GM06990 (cell line): ENCODE results near the gene TSPAN13.

Experiments
- DNase-seq: peaks from one replicate; pipeline ENCODE4 v3.0.0-alpha.2; 2011; ENCODE audit not compliant: insufficient read length; ENCODE audit errors: extremely low read depth
- H3K27me3 ChIP-seq: replicated peaks from 2 replicates; pipeline ENCODE4 v1.6.0; 2011; ENCODE audit warnings: low read length; ENCODE audit not compliant: control insufficient read depth, insufficient read depth
- H3K36me3 ChIP-seq: 2 replicates; pipeline ENCODE4 v1.5.1; 2011; ENCODE audit warnings: low read length; ENCODE audit not compliant: control insufficient read depth, insufficient read depth
- H3K4me3 ChIP-seq: replicated peaks from 2 replicates; pipeline ENCODE4 v1.5.1; 2011; ENCODE audit warnings: low read depth, mild to moderate bottlenecking, control low read depth, low read length
- CTCF ChIP-seq: IDR thresholded peaks from 2 replicates; pipeline ENCODE4 v1.5.1; 2011; ENCODE audit warnings: low read length, control low read depth, mild to moderate bottlenecking, inconsistent platforms; ENCODE audit not compliant: insufficient read depth, poor library complexity, severe bottlenecking

The TSPAN13 gene

GRCh38 chr7:16740996-16741395 lies 12.6 kb upstream of the TSPAN13 start:
- no peak for DNase-seq
- H3K27me3 ChIP-seq, result no peaks in the 10 kb centered on the region
- TF ChIP-seq CTCF, result no peak
- no peaks in the 10 kb centered on the region for H3K36me3 ChIP-seq
- H3K4me3 ChIP-seq, result no peak overlapping the region

GRCh38 chr7:16741676-16742075 lies 11.9 kb upstream of the TSPAN13 start:
- Histone ChIP-seq H3K4me3 (no peak overlapping the region), H3K27me3 (no peaks in the 10 kb centered on the region), H3K36me3 (no peaks in the 10 kb centered on the region)
- no peak for TF ChIP-seq CTCF
- DNase-seq, result no peak

- no peaks in the 10 kb centered on the region for H3K27me3 ChIP-seq
- no peak for DNase-seq
- H3K36me3 ChIP-seq, result no peaks in the 10 kb centered on the region
These were observed 11.0 kb upstream of the TSPAN13 start for GRCh38 chr7:16742547-16742946.

GRCh38 chr7:16743236-16743635 lies 10.3 kb upstream of the TSPAN13 start:
- no peak for TF ChIP-seq CTCF

More at GRCh38 chr7:16742547-16742946, 11.0 kb upstream of the TSPAN13 start:
- no peak for TF ChIP-seq CTCF
- H3K4me3 ChIP-seq, result no peak overlapping the region

GRCh38 chr7:16744518-16745250 lies 8.9 kb upstream of the TSPAN13 start:
- no peaks in the 10 kb centered on the region for H3K36me3 ChIP-seq
- no peak for DNase-seq

More at GRCh38 chr7:16743236-16743635, 10.3 kb upstream of the TSPAN13 start:
- H3K36me3 ChIP-seq, result no peaks in the 10 kb centered on the region
- H3K4me3 ChIP-seq, result no peak overlapping the region
- no peak for DNase-seq
- H3K27me3 ChIP-seq, result no peaks in the 10 kb centered on the region

More at GRCh38 chr7:16744518-16745250, 8.9 kb upstream of the TSPAN13 start:
- Histone ChIP-seq H3K27me3 (no peaks in the 10 kb centered on the region), H3K4me3 (no peak overlapping the region)
- TF ChIP-seq CTCF, result no peak
